Duodenal mucosa (tissue), 2 donors: ENCODE measurements around the gene LTV1.

Source experiments
- H3K27ac ChIP-seq: one replicate; pipeline ENCODE4 v1.7.0; 2013; ENCODE audit warnings: low read depth, low read length
- H3K27me3 ChIP-seq, 2 donors: one replicate each; pipeline ENCODE4 v1.7.0; 2013; ENCODE audit warnings: low read length in 2 of 2, control low read depth in 1 of 2; ENCODE audit not compliant: insufficient read depth in 2 of 2, control insufficient read depth in 1 of 2
- H3K36me3 ChIP-seq, 2 donors: one replicate each; pipeline ENCODE4 v1.7.0; 2013; ENCODE audit warnings: low read length in 2 of 2, control low read depth in 1 of 2; ENCODE audit not compliant: insufficient read depth in 2 of 2, control insufficient read depth in 1 of 2
- H3K4me1 ChIP-seq, 2 donors: one replicate each; pipeline ENCODE4 v1.7.0; 2013; ENCODE audit warnings: low read length in 2 of 2, control low read depth in 1 of 2; ENCODE audit not compliant: insufficient read depth in 2 of 2, control insufficient read depth in 1 of 2
- H3K4me3 ChIP-seq, 2 donors: one replicate each; pipeline ENCODE4 v1.7.0; 2013; ENCODE audit warnings: low read length in 2 of 2, low read depth in 1 of 2
- H3K9ac ChIP-seq, 2 donors: one replicate each; pipeline ENCODE4 v1.7.0; 2013; ENCODE audit warnings: low read length in 2 of 2, low read depth in 1 of 2
- H3K9me3 ChIP-seq, 2 donors: one replicate each; pipeline ENCODE4 v1.7.0; 2013; ENCODE audit warnings: low read length in 2 of 2, control low read depth in 1 of 2; ENCODE audit not compliant: control insufficient read depth in 1 of 2

Gene LTV1

GRCh38 chr6:143811501-143812157 is 31.5 kb upstream of the LTV1 start:
- no peaks in the 10 kb centered on the region for H3K27me3 ChIP-seq
- no peak overlapping the region for H3K9ac ChIP-seq
- no peak overlapping the region for H3K27ac ChIP-seq
- H3K4me1 ChIP-seq, result no peaks in the 10 kb centered on the region
- H3K36me3 ChIP-seq, result peaks cover 3 to 8% of the 10 kb centered on the region in 2 donors
- no peaks in the 10 kb centered on the region for H3K9me3 ChIP-seq
- no peak overlapping the region for H3K4me3 ChIP-seq

GRCh38 chr6:143817621-143818020 is 25.5 kb upstream of the LTV1 start:
- Histone ChIP-seq H3K9me3 (no peaks in the 10 kb centered on the region), H3K27me3 (no peaks in the 10 kb centered on the region), H3K4me3 (no peak overlapping the region), H3K27ac (no peak overlapping the region), H3K9ac (no peak overlapping the region), H3K36me3 (peaks cover 0 to 2% of the 10 kb centered on the region in 2 donors), H3K4me1 (no peaks in the 10 kb centered on the region)

- no peaks in the 10 kb centered on the region for H3K27me3 ChIP-seq
These were observed 21.8 kb upstream of the LTV1 start for GRCh38 chr6:143821359-143821758.

GRCh38 chr6:143822584-143823024 is 20.5 kb upstream of the LTV1 start:
- H3K4me3 ChIP-seq, result no peak overlapping the region
- no peaks in the 10 kb centered on the region for H3K27me3 ChIP-seq
- H3K4me1 ChIP-seq, result no peaks in the 10 kb centered on the region
- no peak overlapping the region for H3K9ac ChIP-seq
- no peak overlapping the region for H3K27ac ChIP-seq
- peaks cover 0 to 5% of the 10 kb centered on the region in 2 donors for H3K36me3 ChIP-seq
- H3K9me3 ChIP-seq, result no peaks in the 10 kb centered on the region

More at GRCh38 chr6:143821359-143821758, 21.8 kb upstream of the LTV1 start:
- Histone ChIP-seq H3K27ac (no peak overlapping the region), H3K9me3 (no peaks in the 10 kb centered on the region), H3K36me3 (peaks cover 0 to 5% of the 10 kb centered on the region in 2 donors), H3K4me3 (no peak overlapping the region), H3K9ac (no peak overlapping the region), H3K4me1 (no peaks in the 10 kb centered on the region)

GRCh38 chr6:143823548-143823947 is 19.6 kb upstream of the LTV1 start:
- Histone ChIP-seq H3K36me3 (peaks cover 0 to 3% of the 10 kb centered on the region in 2 donors), H3K4me3 (no peak overlapping the region), H3K27me3 (no peaks in the 10 kb centered on the region), H3K4me1 (no peaks in the 10 kb centered on the region), H3K27ac (no peak overlapping the region), H3K9ac (no peak overlapping the region), H3K9me3 (no peaks in the 10 kb centered on the region)

- Histone ChIP-seq H3K4me1 (no peaks in the 10 kb centered on the region), H3K9me3 (no peaks in the 10 kb centered on the region), H3K9ac (no peak overlapping the region), H3K27ac (no peak overlapping the region), H3K27me3 (no peaks in the 10 kb centered on the region), H3K36me3 (peaks cover 0 to 3% of the 10 kb centered on the region in 2 donors), H3K4me3 (no peak overlapping the region)
These were observed 14.6 kb upstream of the LTV1 start for GRCh38 chr6:143828572-143828971.

GRCh38 chr6:143836150-143836549 is 7.0 kb upstream of the LTV1 start:
- Histone ChIP-seq H3K27me3 (no peaks in the 10 kb centered on the region), H3K4me1 (peaks cover 11% of the 10 kb centered on the region in 2 donors), H3K9me3 (no peaks in the 10 kb centered on the region)

GRCh38 chr6:143838395-143838794 is 4.7 kb upstream of the LTV1 start:
- Histone ChIP-seq H3K9me3 (no peaks in the 10 kb centered on the region), H3K36me3 (no peaks in the 10 kb centered on the region), H3K4me3 (no peak overlapping the region), H3K27ac (no peak overlapping the region), H3K9ac (no peak overlapping the region), H3K4me1 (peaks cover 14% of the 10 kb centered on the region in 2 donors), H3K27me3 (no peaks in the 10 kb centered on the region)

More at GRCh38 chr6:143836150-143836549, 7.0 kb upstream of the LTV1 start:
- no peak overlapping the region for H3K27ac ChIP-seq
- no peaks in the 10 kb centered on the region for H3K36me3 ChIP-seq
- no peak overlapping the region for H3K9ac ChIP-seq
- no peak overlapping the region for H3K4me3 ChIP-seq

- no peaks in the 10 kb centered on the region for H3K36me3 ChIP-seq
- no peak overlapping the region for H3K27ac ChIP-seq
- H3K4me3 ChIP-seq, result no peak overlapping the region
- H3K27me3 ChIP-seq, result no peaks in the 10 kb centered on the region
- no peaks in the 10 kb centered on the region for H3K9me3 ChIP-seq
- H3K4me1 ChIP-seq, result peaks cover 19% of the 10 kb centered on the region in 2 donors
- no peak overlapping the region for H3K9ac ChIP-seq
These were observed 3.9 kb upstream of the LTV1 start for GRCh38 chr6:143839196-143839595.

- Histone ChIP-seq H3K9me3 (no peaks in the 10 kb centered on the region), H3K27ac (no peak overlapping the region), H3K4me1 (peaks cover 21 to 22% of the 10 kb centered on the region in 2 donors), H3K9ac (no peak overlapping the region), H3K27me3 (no peaks in the 10 kb centered on the region), H3K36me3 (peaks cover 0 to 11% of the 10 kb centered on the region in 2 donors), H3K4me3 (no peak overlapping the region)
These were observed 2.4 kb upstream of the LTV1 start for GRCh38 chr6:143840595-143841265.
